Measurements from ENCODE around the gene RPAP3. TPM values are rescaled to one million over a fixed set of nuclear protein-coding genes. Genes with fewer than 3 reads are reported as not detected.
A peak's percentile ranks its signal among the peaks of the same experiment; 100 is the strongest.

Gene RPAP3
- total and polyA plus RNA-seq, 9 of the 15 experiments (the other 6 are each of a cell fraction or from before 2014, with no cell fraction given), result 40.0 to 92.1 (median 54.1) TPM

DNA sequence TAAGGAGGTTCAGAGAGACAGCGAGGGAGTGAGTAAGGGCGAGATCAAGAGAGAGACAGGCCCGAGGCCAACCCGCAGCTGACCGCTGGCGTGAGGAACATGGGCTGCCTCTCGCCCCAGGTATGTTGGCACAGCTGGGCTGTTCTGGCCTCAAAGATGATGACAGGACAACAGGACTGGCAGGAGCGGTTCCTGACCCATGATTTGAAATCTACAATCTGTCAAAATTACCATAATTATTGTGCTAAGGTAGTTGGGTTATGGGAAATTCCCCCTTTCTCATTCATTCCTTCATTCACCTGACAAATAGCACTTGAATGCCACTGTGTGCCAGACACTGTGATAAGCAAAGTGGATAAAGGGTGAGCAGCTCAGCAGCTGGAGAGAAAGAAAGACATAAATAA lies 24.5 kb upstream of the RPAP3 start:
- 10% methylated on average over 8 of the region's 8 CpGs for WGBS (ENCODE audit: insufficient coverage, low coverage, missing lambda C conversion rate)
- POLR2A ChIA-PET, result interaction anchor here (1.0 to 2.0 kb wide), 2 partner anchors 28 to 50 kb away, joined by 4 to 7 read pairs; partner anchors contain the start of gene RAPGEF3
- no peaks in the 10 kb centered on the region for H3K9me3 ChIP-seq (replicated peaks; ENCODE audit: control insufficient read depth, insufficient read depth, low read depth, low read length)
- H3K79me2 ChIP-seq (ENCODE audit: control insufficient read depth, insufficient read depth, low read length), result no peaks in the 10 kb centered on the region
- DNase-seq (ENCODE audit: extremely low read depth in 1 of 4, low spot score in 3 of 4) (no peak), ATAC-seq (no peak), FAIRE-seq (no peak)
- TF ChIP-seq GTF2A2 (tag; IDR thresholded peaks at IDR 0.05), result no peak
- TF ChIP-seq, protein P1, sequence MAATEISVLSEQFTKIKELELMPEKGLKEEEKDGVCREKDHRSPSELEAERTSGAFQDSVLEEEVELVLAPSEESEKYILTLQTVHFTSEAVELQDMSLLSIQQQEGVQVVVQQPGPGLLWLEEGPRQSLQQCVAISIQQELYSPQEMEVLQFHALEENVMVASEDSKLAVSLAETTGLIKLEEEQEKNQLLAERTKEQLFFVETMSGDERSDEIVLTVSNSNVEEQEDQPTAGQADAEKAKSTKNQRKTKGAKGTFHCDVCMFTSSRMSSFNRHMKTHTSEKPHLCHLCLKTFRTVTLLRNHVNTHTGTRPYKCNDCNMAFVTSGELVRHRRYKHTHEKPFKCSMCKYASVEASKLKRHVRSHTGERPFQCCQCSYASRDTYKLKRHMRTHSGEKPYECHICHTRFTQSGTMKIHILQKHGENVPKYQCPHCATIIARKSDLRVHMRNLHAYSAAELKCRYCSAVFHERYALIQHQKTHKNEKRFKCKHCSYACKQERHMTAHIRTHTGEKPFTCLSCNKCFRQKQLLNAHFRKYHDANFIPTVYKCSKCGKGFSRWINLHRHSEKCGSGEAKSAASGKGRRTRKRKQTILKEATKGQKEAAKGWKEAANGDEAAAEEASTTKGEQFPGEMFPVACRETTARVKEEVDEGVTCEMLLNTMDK (IDR thresholded peaks at IDR 0.05; ENCODE audit: borderline replicate concordance, insufficient read depth, low read depth, low read length, poor library complexity, severe bottlenecking), result no peak
- no peak for TF ChIP-seq MAX (CRISPR knock-in tag; IDR thresholded peaks at IDR 0.05)
- TF ChIP-seq ZNF316 (IDR thresholded peaks at IDR 0.05), result no peak
- no peak for TF ChIP-seq ZNF436 (CRISPR knock-in tag; IDR thresholded peaks at IDR 0.05)
- TF ChIP-seq TFAP4 (CRISPR knock-in tag; IDR thresholded peaks at IDR 0.05; ENCODE audit: borderline replicate concordance), result 0 out of 2 replicates have a peak, but pooled peaks have one; percentile 27
- TF ChIP-seq CBFA2T3 (IDR thresholded peaks at IDR 0.05), result 0 out of 2 replicates have a peak, but pooled peaks have one; percentile 4
- TF ChIP-seq ZNF41 (CRISPR knock-in tag; conservative IDR thresholded peaks at IDR 0.05), result no peak
- TF ChIP-seq, protein P2, sequence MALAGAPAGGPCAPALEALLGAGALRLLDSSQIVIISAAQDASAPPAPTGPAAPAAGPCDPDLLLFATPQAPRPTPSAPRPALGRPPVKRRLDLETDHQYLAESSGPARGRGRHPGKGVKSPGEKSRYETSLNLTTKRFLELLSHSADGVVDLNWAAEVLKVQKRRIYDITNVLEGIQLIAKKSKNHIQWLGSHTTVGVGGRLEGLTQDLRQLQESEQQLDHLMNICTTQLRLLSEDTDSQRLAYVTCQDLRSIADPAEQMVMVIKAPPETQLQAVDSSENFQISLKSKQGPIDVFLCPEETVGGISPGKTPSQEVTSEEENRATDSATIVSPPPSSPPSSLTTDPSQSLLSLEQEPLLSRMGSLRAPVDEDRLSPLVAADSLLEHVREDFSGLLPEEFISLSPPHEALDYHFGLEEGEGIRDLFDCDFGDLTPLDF (CRISPR knock-in tag; IDR thresholded peaks at IDR 0.05), result no peak
- TF ChIP-seq PKNOX1 (IDR thresholded peaks at IDR 0.05), result 0 out of 2 replicates have a peak, but pooled peaks have one; percentile 5
- TF ChIP-seq ZNF699 (CRISPR knock-in tag; IDR thresholded peaks at IDR 0.05; ENCODE audit: insufficient replicate concordance), result no peak
- CTCF ChIA-PET (ENCODE audit: low intra/inter-chr PET ratio), result no interaction called here
- no peak overlapping the region for H2AFZ ChIP-seq (ENCODE audit: low read depth, low read length)
- H3K9me1 ChIP-seq (ENCODE audit: control insufficient read depth, insufficient read depth, low read length), result no peaks in the 10 kb centered on the region
- no peaks in the 10 kb centered on the region for H3K27me3 ChIP-seq (ENCODE audit: control insufficient read depth in 2 of 2, insufficient read depth in 2 of 2, low read length in 2 of 2)
- H3K4me3 ChIP-seq, result no peak overlapping the region
- peaks cover 2% of the 10 kb centered on the region; the same call in 1 of the 2 replicates for H4K20me1 ChIP-seq (replicated peaks; ENCODE audit: control insufficient read depth, insufficient read depth, low read length)
- in situ Hi-C loops (cut with MboI), result no loop called here
- intact Hi-C loops (cut with micrococcal nuclease), result no loop called here
- H3K36me3 ChIP-seq (ENCODE audit: control insufficient read depth, insufficient read depth, low read length), result no peaks in the 10 kb centered on the region
- H3K27ac ChIP-seq (ENCODE audit: extremely low read depth, low read depth, low read length), result no peak overlapping the region
- H3K4me2 ChIP-seq (ENCODE audit: insufficient read depth, low read length), result no peak overlapping the region
- BruUV-seq (replicated peaks), result no TSS peak
- peaks cover 7 to 11% of the 10 kb centered on the region in 2 experiments; a peak in 4 of 5 replicates for H3K4me1 ChIP-seq (replicated peaks in 1 of 2; ENCODE audit: control insufficient read depth in 2 of 2, insufficient read depth in 2 of 2, low read length in 2 of 2)
- peak overlapping the region in 1 of 2 experiments; percentile 65; a peak in 2 of 4 replicates for H3K9ac ChIP-seq (ENCODE audit: insufficient read depth in 1 of 2, low read depth in 2 of 2, low read length in 2 of 2)

Measured in K562 (cell line).